Measurements from ENCODE around the gene ZDHHC20. TPM values are rescaled to one million over a fixed set of nuclear protein-coding genes. Genes with fewer than 3 reads are reported as not detected.

Gene ZDHHC20
- total and polyA plus RNA-seq, 2 of the 4 experiments (the other 2 are of a cell fraction) = 16.1 to 72.4 TPM

DNA sequence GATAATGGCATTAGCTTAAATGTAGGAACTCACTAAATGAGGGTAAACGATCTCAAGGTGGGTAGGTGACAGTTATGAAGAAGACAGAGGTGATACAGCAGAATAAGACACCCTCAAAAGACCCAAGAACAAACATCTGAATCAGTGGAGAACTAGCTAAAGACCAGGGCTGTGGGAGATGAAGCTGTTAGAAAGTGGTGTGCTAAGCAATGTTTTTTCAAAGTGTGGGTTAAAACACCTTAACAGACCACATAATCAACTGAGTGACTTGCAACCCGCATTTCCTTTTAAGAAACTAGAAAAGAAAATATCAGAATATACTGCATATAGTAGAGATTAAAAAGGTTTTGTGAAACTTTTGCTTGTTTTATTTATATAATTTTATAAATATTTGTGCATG, 70.0 kb downstream of the ZDHHC20 start:
- no TSS peak for BruUV-seq (replicated peaks)
- DNase-seq = no peak
- no peaks in the 10 kb centered on the region for H3K9me3 ChIP-seq (ENCODE audit: control insufficient read depth, insufficient read depth, low read length)
- dilution Hi-C loops (cut with HindIII; ENCODE audit: low sequenced_read_pairs, unreplicated experiment) = no loop called here
- H3K4ac ChIP-seq (ENCODE audit: low read depth, low read length) = no peak overlapping the region
- in situ Hi-C loops (cut with MboI; ENCODE audit: low sequenced_read_pairs) = no loop called here
- H3K79me1 ChIP-seq (ENCODE audit: low read depth in 1 of 2, low read length in 2 of 2) = no peaks in the 10 kb centered on the region
- no peaks in the 10 kb centered on the region for H3K27me3 ChIP-seq (ENCODE audit: control insufficient read depth, insufficient read depth, low read length)
- no peak overlapping the region for H2BK20ac ChIP-seq (ENCODE audit: low read depth, low read length)
- intact Hi-C loops (cut with micrococcal nuclease) = no loop called here
- no peak overlapping the region for H2BK5ac ChIP-seq (ENCODE audit: low read depth, low read length, poor library complexity, severe bottlenecking)
- H2AK5ac ChIP-seq (ENCODE audit: low read depth, low read length) = no peak overlapping the region
- POLR2A ChIA-PET (ENCODE audit: unreplicated experiment) = no interaction called here
- CTCF ChIA-PET = no interaction called here
- no peak overlapping the region for H3K23ac ChIP-seq (ENCODE audit: low read depth, low read length)
- H2AK9ac ChIP-seq (replicated peaks; ENCODE audit: low read depth, low read length, poor library complexity) = no peak overlapping the region
- no peak overlapping the region for H2AFZ ChIP-seq (replicated peaks; ENCODE audit: low read length, poor library complexity)
- no peaks in the 10 kb centered on the region for H3K9me1 ChIP-seq (ENCODE audit: insufficient read depth, low read length)
- no peak overlapping the region for H4K91ac ChIP-seq (ENCODE audit: insufficient read depth, low read depth, low read length)
- H3K9ac ChIP-seq (ENCODE audit: low read depth, low read length) = no peak overlapping the region
- ATAC-seq (ENCODE audit: low read depth) = no peak
- no peaks in the 10 kb centered on the region for H3K4me1 ChIP-seq (ENCODE audit: control insufficient read depth, insufficient read depth, low read length)
- no peak overlapping the region for H3K27ac ChIP-seq (ENCODE audit: insufficient read depth, low read length)
- no peak overlapping the region for H4K8ac ChIP-seq (ENCODE audit: low read depth in 2 of 2, low read length in 2 of 2)
- peaks cover 4% of the 10 kb centered on the region for H3K36me3 ChIP-seq (ENCODE audit: control insufficient read depth, insufficient read depth, low read length)
- no peaks in the 10 kb centered on the region for H4K20me1 ChIP-seq (ENCODE audit: insufficient read depth, low read length)
- no peak overlapping the region for H3K4me3 ChIP-seq (ENCODE audit: insufficient read depth, low read depth, low read length)
- no peak overlapping the region for H2BK15ac ChIP-seq (ENCODE audit: low read depth, low read length)
- H3K56ac ChIP-seq (ENCODE audit: extremely low read depth, insufficient read depth, low read length) = no peak overlapping the region
- no peak overlapping the region for H2BK120ac ChIP-seq (ENCODE audit: low read depth, low read length)
- no peak overlapping the region for H3K18ac ChIP-seq (ENCODE audit: low read depth, low read length)
- TF ChIP-seq MAZ (IDR thresholded peaks at IDR 0.05; ENCODE audit: borderline replicate concordance, low read depth, low read length) = no peak
- no peak for TF ChIP-seq POLR2A (IDR thresholded peaks at IDR 0.05; ENCODE audit: low read depth, low read length)
- no peak for TF ChIP-seq CEBPB (IDR thresholded peaks at IDR 0.05; ENCODE audit: low read depth, low read length)
- TF ChIP-seq BHLHE40 (IDR thresholded peaks at IDR 0.05; ENCODE audit: low read depth, low read length) = no peak
- TF ChIP-seq, protein P1, sequence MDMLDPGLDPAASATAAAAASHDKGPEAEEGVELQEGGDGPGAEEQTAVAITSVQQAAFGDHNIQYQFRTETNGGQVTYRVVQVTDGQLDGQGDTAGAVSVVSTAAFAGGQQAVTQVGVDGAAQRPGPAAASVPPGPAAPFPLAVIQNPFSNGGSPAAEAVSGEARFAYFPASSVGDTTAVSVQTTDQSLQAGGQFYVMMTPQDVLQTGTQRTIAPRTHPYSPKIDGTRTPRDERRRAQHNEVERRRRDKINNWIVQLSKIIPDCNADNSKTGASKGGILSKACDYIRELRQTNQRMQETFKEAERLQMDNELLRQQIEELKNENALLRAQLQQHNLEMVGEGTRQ (IDR thresholded peaks at IDR 0.05; ENCODE audit: low read depth, low read length) = no peak
- TF ChIP-seq RFX5 (IDR thresholded peaks at IDR 0.05; ENCODE audit: low read depth, low read length) = no peak
- no peak for TF ChIP-seq NFE2L2 (IDR thresholded peaks at IDR 0.05; ENCODE audit: low read depth, low read length)
- no peak for TF ChIP-seq MXI1 (IDR thresholded peaks at IDR 0.05; ENCODE audit: borderline replicate concordance, low read depth, low read length)
- TF ChIP-seq, protein P2, sequence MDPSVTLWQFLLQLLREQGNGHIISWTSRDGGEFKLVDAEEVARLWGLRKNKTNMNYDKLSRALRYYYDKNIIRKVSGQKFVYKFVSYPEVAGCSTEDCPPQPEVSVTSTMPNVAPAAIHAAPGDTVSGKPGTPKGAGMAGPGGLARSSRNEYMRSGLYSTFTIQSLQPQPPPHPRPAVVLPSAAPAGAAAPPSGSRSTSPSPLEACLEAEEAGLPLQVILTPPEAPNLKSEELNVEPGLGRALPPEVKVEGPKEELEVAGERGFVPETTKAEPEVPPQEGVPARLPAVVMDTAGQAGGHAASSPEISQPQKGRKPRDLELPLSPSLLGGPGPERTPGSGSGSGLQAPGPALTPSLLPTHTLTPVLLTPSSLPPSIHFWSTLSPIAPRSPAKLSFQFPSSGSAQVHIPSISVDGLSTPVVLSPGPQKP (IDR thresholded peaks at IDR 0.05; ENCODE audit: borderline replicate concordance, low read depth, low read length) = no peak
- TF ChIP-seq FOS (IDR thresholded peaks at IDR 0.05; ENCODE audit: low read depth, low read length) = no peak
- no peak overlapping the region for H3K4me2 ChIP-seq (ENCODE audit: low read depth, low read length)
- H4K5ac ChIP-seq (ENCODE audit: low read depth, low read length) = no peak overlapping the region
- no peak overlapping the region for H3K14ac ChIP-seq (replicated peaks; ENCODE audit: low read depth, low read length)
- no CpG with 5 or more reads among the region's 2 CpGs for WGBS, 2 experiments (ENCODE audit: extremely low coverage in 2 of 2, insufficient read length in 1 of 2)
